SK-N-SH (cell line): ENCODE results near the gene PLCB1. TPM values are rescaled to one million over a fixed set of nuclear protein-coding genes. Genes with fewer than 3 reads are reported as not detected.

Experiments
- CTCF ChIA-PET: fragments of 300-600, 350-600 bp; formaldehyde crosslinking; extraction: SDS; loops from one replicate; lab custom pipeline; 2021; lab: Yijun Ruan, JAX
- POLR2A ChIA-PET: fragments of 350-600 bp; sonication (Branson Sonifier 250); formaldehyde crosslinking; extraction: SDS; loops from one replicate; lab custom pipeline; 2020; ENCODE audit warnings: antibody characterized with exemption, inconsistent platforms; lab: Yijun Ruan, JAX
- DNase-seq: peaks from one replicate; pipeline ENCODE4 v3.0.0; 2012
- H2AFZ ChIP-seq: fragments of 200-600 bp; sonication (generic); 2 replicates; pipeline ENCODE4 v1.8.1; 2016; ENCODE audit warnings: antibody characterized with exemption, mild to moderate bottlenecking, low read depth
- H3F3A ChIP-seq: fragments of 200-600 bp; sonication (generic); replicated peaks from 2 replicates; pipeline ENCODE3; 2016; ENCODE audit warnings: antibody characterized with exemption, mild to moderate bottlenecking; ENCODE audit not compliant: insufficient read depth
- H3K27ac ChIP-seq, 2 experiments: fragments of 200-500 bp in 1 of 2; fragments of 200-600 bp in 1 of 2; sonication (Bioruptor generic) in 1 of 2; sonication (generic), shearing (Covaris generic) in 1 of 2; 2 replicates each; pipeline versions ENCODE4 v1.5.1 to v1.6.1; 2014 to 2016; ENCODE audit warnings: low read depth in 2 of 2, inconsistent platforms in 1 of 2, low read length in 1 of 2, mild to moderate bottlenecking in 1 of 2, mixed read lengths in 1 of 2
- H3K27me3 ChIP-seq: fragments of 200-600 bp; sonication (generic), shearing (Covaris generic); 2 replicates; pipeline ENCODE4 v1.6.1; 2016; ENCODE audit warnings: mixed run types; ENCODE audit not compliant: insufficient read depth
- H3K36me3 ChIP-seq, 2 experiments: fragments of 200-500 bp in 1 of 2; fragments of 200-600 bp in 1 of 2; sonication (Bioruptor generic) in 1 of 2; sonication (generic) in 1 of 2; replicated peaks in 1 of 2; 2 replicates each; pipeline versions ENCODE3 to v1.5.1; 2014 to 2016; ENCODE audit warnings: low read length in 1 of 2, mild to moderate bottlenecking in 1 of 2; ENCODE audit not compliant: insufficient read depth in 2 of 2, control insufficient read depth in 1 of 2
- H3K4me1 ChIP-seq, 2 experiments: fragments of 200-500 bp in 1 of 2; fragments of 200-600 bp in 1 of 2; sonication (Bioruptor generic) in 1 of 2; sonication (generic), shearing (Covaris generic) in 1 of 2; 2 replicates each; pipeline versions ENCODE4 v1.5.1 to v1.6.1; 2014 to 2016; ENCODE audit warnings: low read depth in 1 of 2, low read length in 1 of 2, mixed run types in 1 of 2; ENCODE audit not compliant: insufficient read depth in 2 of 2, control insufficient read depth in 1 of 2
- H3K4me2 ChIP-seq: fragments of 200-600 bp; sonication (generic), shearing (Covaris generic); 2 replicates; pipeline ENCODE4 v1.6.1; 2017; ENCODE audit warnings: mixed run types
- H3K4me3 ChIP-seq, 2 experiments: fragments of 200-500 bp in 1 of 2; fragments of 200-600 bp in 1 of 2; sonication (Bioruptor generic) in 1 of 2; sonication (generic), shearing (Covaris generic) in 1 of 2; 2 replicates each; pipeline versions ENCODE4 v1.5.1 to v1.8.1; 2014 to 2016; ENCODE audit warnings: low read depth in 2 of 2, inconsistent platforms in 1 of 2, low read length in 1 of 2, mild to moderate bottlenecking in 1 of 2, mixed read lengths in 1 of 2, moderate library complexity in 1 of 2
- H3K79me2 ChIP-seq: fragments of 200-600 bp; sonication (generic); 2 replicates; pipeline ENCODE4 v1.8.1; 2017; ENCODE audit warnings: mild to moderate bottlenecking; ENCODE audit not compliant: insufficient read depth
- H3K9ac ChIP-seq: fragments of 200-600 bp; sonication (generic); 2 replicates; pipeline ENCODE4 v1.6.1; 2017; ENCODE audit warnings: mixed run types
- H3K9me2 ChIP-seq: fragments of 200-600 bp; sonication (generic); 2 replicates; pipeline ENCODE4 v1.6.1; 2017; ENCODE audit warnings: mixed run types
- H3K9me3 ChIP-seq: fragments of 200-600 bp; sonication (generic); 2 replicates; pipeline ENCODE4 v1.6.1; 2017; ENCODE audit warnings: mixed run types, mild to moderate bottlenecking, moderate library complexity
- H4K20me1 ChIP-seq: fragments of 200-600 bp; sonication (generic); 2 replicates; pipeline ENCODE4 v1.6.1; 2017; ENCODE audit warnings: mild to moderate bottlenecking, mixed run types; ENCODE audit not compliant: insufficient read depth
- CHD2 ChIP-seq: fragments of 150-350 bp; IDR thresholded peaks from 2 replicates; pipeline ENCODE4 v1.6.1; 2018; ENCODE audit warnings: low read length; ENCODE audit not compliant: partially characterized antibody
- ELF1 ChIP-seq: IDR thresholded peaks from 2 replicates; pipeline ENCODE4 v1.4.0; 2012
- EP300 ChIP-seq, 2 experiments: IDR thresholded peaks; 2 replicates each; pipeline versions ENCODE4 v1.4.0 to v1.6.1; 2012; ENCODE audit warnings: borderline replicate concordance in 1 of 2, low read depth in 1 of 2, low read length in 1 of 2
- FOXM1 ChIP-seq: IDR thresholded peaks from 2 replicates; pipeline ENCODE4 v1.4.0; 2012; ENCODE audit warnings: low read depth, mild to moderate bottlenecking
- GABPA ChIP-seq: IDR thresholded peaks from 2 replicates; pipeline ENCODE4 v1.4.0; 2012; ENCODE audit warnings: low read depth, mild to moderate bottlenecking
- JUND ChIP-seq: IDR thresholded peaks from 2 replicates; pipeline ENCODE4 v1.4.0; 2012
- MEF2A ChIP-seq: IDR thresholded peaks from 2 replicates; pipeline ENCODE4 v1.4.0; 2012; ENCODE audit warnings: low read depth, borderline replicate concordance
- NFIC ChIP-seq: IDR thresholded peaks from 2 replicates; pipeline ENCODE4 v1.4.0; 2012; ENCODE audit warnings: borderline replicate concordance
- POLR2AphosphoS5 ChIP-seq: IDR thresholded peaks from 2 replicates; pipeline ENCODE4 v1.6.1; 2012; ENCODE audit warnings: low read depth, low read length
- RAD21 ChIP-seq: IDR thresholded peaks from 2 replicates; pipeline ENCODE4 v1.6.1; 2012; ENCODE audit warnings: mild to moderate bottlenecking, low read length
- RCOR1 ChIP-seq: fragments of 150-350 bp; IDR thresholded peaks from 2 replicates; pipeline ENCODE4 v1.6.1; 2017; ENCODE audit warnings: antibody characterized with exemption, low read length
- RFX5 ChIP-seq: IDR thresholded peaks from 2 replicates; pipeline ENCODE4 v1.6.1; 2012; ENCODE audit warnings: mild to moderate bottlenecking, improper control_type of control experiment, low read length
- YY1 ChIP-seq: IDR thresholded peaks from 2 replicates; pipeline ENCODE4 v1.4.0; 2012; ENCODE audit warnings: low read depth, mild to moderate bottlenecking
- WGBS: methylation state at CpG from one replicate; pipeline ENCODE4 v1.1.6; 2017; ENCODE audit warnings: low lambda C conversion rate; 5-methylcytosine and 5-hydroxymethylcytosine counted together
- polyA plus RNA-seq, 3 experiments: library from polyadenylated mRNA; depleted of rRNA; stranded (reverse); fragments of >200 nt; gene quantifications; 2 replicates each; pipeline ENCODE4 v1.2.3, GENCODE V29; 2012
- TF ChIP-seq, protein P1 (sequence below): IDR thresholded peaks from 2 replicates; pipeline ENCODE4 v1.4.0; 2012; ENCODE audit warnings: low read depth, borderline replicate concordance
- TF ChIP-seq, protein P2 (sequence below): IDR thresholded peaks from 2 replicates; pipeline ENCODE4 v1.6.1; 2012; ENCODE audit warnings: mild to moderate bottlenecking, low read depth, low read length, moderate library complexity

Gene PLCB1
- polyA plus RNA-seq, 1 of the 3 experiments (the other 2 are of a cell fraction), result 10.5 TPM

DNA sequence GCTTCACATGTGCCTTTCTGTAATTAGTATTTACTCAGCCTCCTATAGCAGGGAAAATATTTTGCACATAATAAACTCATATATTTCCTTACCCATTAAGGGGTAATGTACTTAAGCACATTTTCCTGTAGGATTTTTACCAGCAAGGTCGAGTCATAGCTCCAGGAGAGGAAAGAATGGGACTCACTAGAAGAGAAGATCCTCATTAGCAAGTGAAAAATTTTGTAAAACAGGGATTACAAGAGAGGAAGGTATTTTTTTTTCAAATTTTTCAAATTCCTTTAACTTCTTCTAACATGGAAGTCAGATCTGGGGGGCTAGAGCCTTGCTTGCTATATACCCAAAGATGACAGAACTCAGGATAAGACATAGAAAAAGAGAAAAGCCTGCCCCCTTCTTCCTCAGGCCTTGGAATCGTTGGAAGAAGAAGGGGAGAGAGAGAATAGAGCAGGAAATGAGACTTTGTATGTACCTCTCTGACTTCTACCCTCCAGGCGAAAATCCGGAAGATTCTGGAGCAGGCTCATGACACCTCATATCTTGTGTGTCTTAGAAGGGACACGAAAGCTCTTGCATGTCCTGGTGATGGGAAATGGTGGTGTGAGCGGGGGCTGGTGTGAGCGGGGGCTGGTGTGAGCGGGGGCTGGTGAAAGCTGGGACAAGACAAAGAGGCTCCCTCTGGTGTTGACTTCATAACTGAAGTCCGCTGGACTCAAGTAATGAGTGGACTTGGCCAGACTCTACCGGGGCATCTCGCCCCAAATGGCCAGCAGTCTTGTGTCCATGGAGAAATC, 679.9 kb downstream of the PLCB1 start:
- ChIA-PET POLR2A (no interaction called here), CTCF (interaction anchor here (0.9 to 1.1 kb wide), 2 partner anchors 22 to 412 kb away, joined by 3 to 4 read pairs; no protein-coding TSS in a partner anchor)
- 83% methylated on average over 11 of the region's 11 CpGs for WGBS

DNA sequence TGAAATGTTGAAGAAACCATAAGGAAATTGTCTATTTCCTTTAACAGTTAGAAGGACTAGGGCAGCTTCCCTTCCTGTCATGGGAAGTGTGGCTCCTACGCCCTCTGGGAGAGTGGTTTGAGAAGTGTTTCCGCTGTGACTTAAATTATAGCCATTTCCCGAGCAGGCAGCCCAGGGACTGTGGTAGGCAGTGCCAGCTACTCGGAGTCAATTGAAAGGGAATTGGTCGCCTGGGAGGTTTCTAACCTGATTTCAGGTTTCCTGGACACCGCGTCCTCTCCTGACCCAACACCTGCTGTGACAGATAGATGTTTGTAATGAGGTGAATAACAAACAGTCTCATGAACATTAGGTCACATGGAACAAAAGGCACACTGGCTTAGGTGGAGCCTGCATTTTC, 680.8 kb downstream of the PLCB1 start:
- Histone ChIP-seq H3K9ac (no peak overlapping the region), H3F3A (no peaks in the 10 kb centered on the region), H3K4me1 (peaks cover 0 to 4% of the 10 kb centered on the region in 2 experiments; a peak in 2 of 4 replicates), H3K4me2 (no peak overlapping the region), H4K20me1 (no peaks in the 10 kb centered on the region)
- 91% methylated on average over 7 of the region's 7 CpGs for WGBS
- TF ChIP-seq CHD2 (no peak), RAD21 (no peak), MEF2A (no peak), RCOR1 (no peak), POLR2AphosphoS5 (no peak), NFIC (no peak), YY1 (no peak), FOXM1 (no peak)
- TF ChIP-seq, protein P1, sequence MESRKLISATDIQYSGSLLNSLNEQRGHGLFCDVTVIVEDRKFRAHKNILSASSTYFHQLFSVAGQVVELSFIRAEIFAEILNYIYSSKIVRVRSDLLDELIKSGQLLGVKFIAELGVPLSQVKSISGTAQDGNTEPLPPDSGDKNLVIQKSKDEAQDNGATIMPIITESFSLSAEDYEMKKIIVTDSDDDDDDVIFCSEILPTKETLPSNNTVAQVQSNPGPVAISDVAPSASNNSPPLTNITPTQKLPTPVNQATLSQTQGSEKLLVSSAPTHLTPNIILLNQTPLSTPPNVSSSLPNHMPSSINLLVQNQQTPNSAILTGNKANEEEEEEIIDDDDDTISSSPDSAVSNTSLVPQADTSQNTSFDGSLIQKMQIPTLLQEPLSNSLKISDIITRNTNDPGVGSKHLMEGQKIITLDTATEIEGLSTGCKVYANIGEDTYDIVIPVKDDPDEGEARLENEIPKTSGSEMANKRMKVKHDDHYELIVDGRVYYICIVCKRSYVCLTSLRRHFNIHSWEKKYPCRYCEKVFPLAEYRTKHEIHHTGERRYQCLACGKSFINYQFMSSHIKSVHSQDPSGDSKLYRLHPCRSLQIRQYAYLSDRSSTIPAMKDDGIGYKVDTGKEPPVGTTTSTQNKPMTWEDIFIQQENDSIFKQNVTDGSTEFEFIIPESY, result no peak
- TF ChIP-seq, protein P2, sequence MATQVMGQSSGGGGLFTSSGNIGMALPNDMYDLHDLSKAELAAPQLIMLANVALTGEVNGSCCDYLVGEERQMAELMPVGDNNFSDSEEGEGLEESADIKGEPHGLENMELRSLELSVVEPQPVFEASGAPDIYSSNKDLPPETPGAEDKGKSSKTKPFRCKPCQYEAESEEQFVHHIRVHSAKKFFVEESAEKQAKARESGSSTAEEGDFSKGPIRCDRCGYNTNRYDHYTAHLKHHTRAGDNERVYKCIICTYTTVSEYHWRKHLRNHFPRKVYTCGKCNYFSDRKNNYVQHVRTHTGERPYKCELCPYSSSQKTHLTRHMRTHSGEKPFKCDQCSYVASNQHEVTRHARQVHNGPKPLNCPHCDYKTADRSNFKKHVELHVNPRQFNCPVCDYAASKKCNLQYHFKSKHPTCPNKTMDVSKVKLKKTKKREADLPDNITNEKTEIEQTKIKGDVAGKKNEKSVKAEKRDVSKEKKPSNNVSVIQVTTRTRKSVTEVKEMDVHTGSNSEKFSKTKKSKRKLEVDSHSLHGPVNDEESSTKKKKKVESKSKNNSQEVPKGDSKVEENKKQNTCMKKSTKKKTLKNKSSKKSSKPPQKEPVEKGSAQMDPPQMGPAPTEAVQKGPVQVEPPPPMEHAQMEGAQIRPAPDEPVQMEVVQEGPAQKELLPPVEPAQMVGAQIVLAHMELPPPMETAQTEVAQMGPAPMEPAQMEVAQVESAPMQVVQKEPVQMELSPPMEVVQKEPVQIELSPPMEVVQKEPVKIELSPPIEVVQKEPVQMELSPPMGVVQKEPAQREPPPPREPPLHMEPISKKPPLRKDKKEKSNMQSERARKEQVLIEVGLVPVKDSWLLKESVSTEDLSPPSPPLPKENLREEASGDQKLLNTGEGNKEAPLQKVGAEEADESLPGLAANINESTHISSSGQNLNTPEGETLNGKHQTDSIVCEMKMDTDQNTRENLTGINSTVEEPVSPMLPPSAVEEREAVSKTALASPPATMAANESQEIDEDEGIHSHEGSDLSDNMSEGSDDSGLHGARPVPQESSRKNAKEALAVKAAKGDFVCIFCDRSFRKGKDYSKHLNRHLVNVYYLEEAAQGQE, result no peak
- TF ChIP-seq, all 33 proteins: peak for 0
- no peaks in the 10 kb centered on the region for H3K9me3 ChIP-seq
- H2AFZ ChIP-seq, result no peak overlapping the region
- CTCF ChIA-PET, result interaction anchor here (0.9 to 1.5 kb wide), 3 partner anchors 23 to 411 kb away, joined by 3 to 5 read pairs (median 4); no protein-coding TSS in a partner anchor
- H3K36me3 ChIP-seq, result peaks cover 0 to 1% of the 10 kb centered on the region in 2 experiments
- no peaks in the 10 kb centered on the region for H3K9me2 ChIP-seq
- no peak overlapping the region for H3K27ac ChIP-seq
- POLR2A ChIA-PET, result no interaction called here
- no peaks in the 10 kb centered on the region for H3K79me2 ChIP-seq
- no peak overlapping the region for H3K4me3 ChIP-seq
- DNase-seq, result no peak
- H3K27me3 ChIP-seq, result no peaks in the 10 kb centered on the region

More for the DNA sequence above, 679.9 kb downstream of the PLCB1 start:
- Histone ChIP-seq H3K27me3 (no peaks in the 10 kb centered on the region), H3K4me1 (peaks cover 0 to 4% of the 10 kb centered on the region in 2 experiments; a peak in 2 of 4 replicates), H3K4me2 (no peak overlapping the region), H3K36me3 (peaks cover 0 to 2% of the 10 kb centered on the region in 2 experiments), H3F3A (no peaks in the 10 kb centered on the region), H3K27ac (no peak overlapping the region), H3K9ac (no peak overlapping the region), H3K9me2 (no peaks in the 10 kb centered on the region), H3K79me2 (no peaks in the 10 kb centered on the region), H3K9me3 (no peaks in the 10 kb centered on the region), H4K20me1 (no peaks in the 10 kb centered on the region), H3K4me3 (no peak overlapping the region), H2AFZ (no peak overlapping the region)
- DNase-seq, result no peak
- TF ChIP-seq RFX5 (no peak), JUND (no peak), GABPA (no peak), EP300 (IDR thresholded peaks at IDR 0.05; ENCODE audit: borderline replicate concordance in 1 of 2, low read depth in 1 of 2, low read length in 1 of 2) (no peak), ELF1 (no peak), POLR2AphosphoS5 (no peak)
